Activated naive CD8-positive, alpha-beta T cell treated with anti-CD3 and anti-CD28 coated beads, Interleukin-2, amount 50 U/mL, for 24 hours (primary cell): ENCODE measurements around the gene SEC22B.
A peak's percentile ranks its signal among the peaks of the same experiment; 100 is the strongest.
"Not testable (repeated sequence)": the region's sequence is repeated elsewhere in the genome, so short reads cannot be mapped to it uniquely, and the experiment has no call there.

Experiments
- ATAC-seq: fragments of 150-1000 bp; cut with Tn5 transposase; one replicate; pipeline ENCODE4 v1.10.0; 2021
- DNase-seq: peaks from one replicate; pipeline ENCODE4 v3.0.0; 2021
- H3K27ac Mint-ChIP-seq: one replicate; pipeline ENCODE4 v1.8.0; 2021; ENCODE audit warnings: mild to moderate bottlenecking, mixed read lengths
- H3K27me3 Mint-ChIP-seq: one replicate; pipeline ENCODE4 v1.8.0; 2021; ENCODE audit warnings: mixed read lengths
- H3K36me3 Mint-ChIP-seq: one replicate; pipeline ENCODE4 v1.8.0; 2021; ENCODE audit warnings: low read depth, mixed read lengths
- H3K4me1 Mint-ChIP-seq: one replicate; pipeline ENCODE4 v1.8.0; 2021; ENCODE audit warnings: mixed read lengths
- H3K4me3 Mint-ChIP-seq: one replicate; pipeline ENCODE4 v1.8.0; 2021; ENCODE audit warnings: mild to moderate bottlenecking, moderate library complexity, mixed read lengths
- H3K9me3 Mint-ChIP-seq: one replicate; pipeline ENCODE4 v1.8.0; 2021; ENCODE audit warnings: mixed read lengths

Gene SEC22B

GRCh38 chr1:120133228-120133927 lies 42.9 kb downstream of the SEC22B start:
- H3K27ac Mint-ChIP-seq: no peak overlapping the region
- H3K4me3 Mint-ChIP-seq: no peak overlapping the region
- no peaks in the 10 kb centered on the region for H3K27me3 Mint-ChIP-seq
- H3K36me3 Mint-ChIP-seq: no peaks in the 10 kb centered on the region
- DNase-seq (no peak), ATAC-seq (no peak)
- H3K4me1 Mint-ChIP-seq: peaks cover 8% of the 10 kb centered on the region
- H3K9me3 Mint-ChIP-seq: no peaks in the 10 kb centered on the region

GRCh38 chr1:120132406-120132763 lies 43.9 kb downstream of the SEC22B start:
- not testable (repeated sequence) for H3K4me1 Mint-ChIP-seq, H3K27ac Mint-ChIP-seq, DNase-seq, ATAC-seq, H3K9me3 Mint-ChIP-seq, H3K4me3 Mint-ChIP-seq, H3K36me3 Mint-ChIP-seq, H3K27me3 Mint-ChIP-seq

GRCh38 chr1:120131611-120132405 lies 44.5 kb downstream of the SEC22B start:
- not testable (repeated sequence) for DNase-seq, H3K27me3 Mint-ChIP-seq, H3K36me3 Mint-ChIP-seq, H3K27ac Mint-ChIP-seq, H3K4me3 Mint-ChIP-seq, H3K9me3 Mint-ChIP-seq, H3K4me1 Mint-ChIP-seq
- peak; percentile 28 for ATAC-seq

GRCh38 chr1:120127921-120128320 lies 48.4 kb downstream of the SEC22B start:
- not testable (repeated sequence) for H3K4me3 Mint-ChIP-seq, H3K27me3 Mint-ChIP-seq, H3K36me3 Mint-ChIP-seq, ATAC-seq, H3K9me3 Mint-ChIP-seq, H3K27ac Mint-ChIP-seq, DNase-seq
- H3K4me1 Mint-ChIP-seq: peaks cover 18% of the 10 kb centered on the region

GRCh38 chr1:120126216-120126615 lies 50.1 kb downstream of the SEC22B start:
- DNase-seq, H3K9me3 Mint-ChIP-seq, H3K27me3 Mint-ChIP-seq, H3K27ac Mint-ChIP-seq, ATAC-seq, H3K36me3 Mint-ChIP-seq, H3K4me3 Mint-ChIP-seq: not testable (repeated sequence)
- peaks cover 23% of the 10 kb centered on the region for H3K4me1 Mint-ChIP-seq

- H3K36me3 Mint-ChIP-seq, ATAC-seq, H3K9me3 Mint-ChIP-seq, H3K27ac Mint-ChIP-seq, H3K4me3 Mint-ChIP-seq, DNase-seq, H3K27me3 Mint-ChIP-seq: not testable (repeated sequence)
- H3K4me1 Mint-ChIP-seq: peaks cover 22% of the 10 kb centered on the region
These were observed 51.7 kb downstream of the SEC22B start for GRCh38 chr1:120124628-120125027.

- Mint-ChIP-seq H3K4me1 (peaks cover 20% of the 10 kb centered on the region), H3K27ac (peak overlapping the region; percentile 14)
- ATAC-seq: peak; percentile 68
- H3K9me3 Mint-ChIP-seq, H3K27me3 Mint-ChIP-seq, H3K4me3 Mint-ChIP-seq, H3K36me3 Mint-ChIP-seq, DNase-seq: not testable (repeated sequence)
These were observed 52.4 kb downstream of the SEC22B start for GRCh38 chr1:120123813-120124510.

- ATAC-seq: peak; percentile 68
- not testable (repeated sequence) for H3K36me3 Mint-ChIP-seq, H3K27me3 Mint-ChIP-seq, H3K9me3 Mint-ChIP-seq, DNase-seq
- peak overlapping the region; percentile 43 for H3K4me3 Mint-ChIP-seq
- peak overlapping the region; percentile 83 for H3K27ac Mint-ChIP-seq
- H3K4me1 Mint-ChIP-seq: peaks cover 24% of the 10 kb centered on the region
These were observed 53.9 kb downstream of the SEC22B start for GRCh38 chr1:120122262-120122893.

- not testable (repeated sequence) for H3K4me3 Mint-ChIP-seq, H3K27ac Mint-ChIP-seq, H3K9me3 Mint-ChIP-seq, H3K36me3 Mint-ChIP-seq, DNase-seq, H3K27me3 Mint-ChIP-seq, ATAC-seq
- H3K4me1 Mint-ChIP-seq: peaks cover 24% of the 10 kb centered on the region
These were observed 54.5 kb downstream of the SEC22B start for GRCh38 chr1:120121830-120122229.

- H3K27me3 Mint-ChIP-seq, H3K4me3 Mint-ChIP-seq, DNase-seq, H3K36me3 Mint-ChIP-seq, ATAC-seq, H3K27ac Mint-ChIP-seq, H3K9me3 Mint-ChIP-seq: not testable (repeated sequence)
- H3K4me1 Mint-ChIP-seq: peaks cover 24% of the 10 kb centered on the region
These were observed 55.8 kb downstream of the SEC22B start for GRCh38 chr1:120120525-120120924.

GRCh38 chr1:120117371-120118177 lies 58.7 kb downstream of the SEC22B start:
- not testable (repeated sequence) for H3K4me3 Mint-ChIP-seq, H3K9me3 Mint-ChIP-seq, H3K27ac Mint-ChIP-seq, H3K36me3 Mint-ChIP-seq, DNase-seq, H3K27me3 Mint-ChIP-seq, ATAC-seq, H3K4me1 Mint-ChIP-seq

- not testable (repeated sequence) for H3K9me3 Mint-ChIP-seq, H3K27me3 Mint-ChIP-seq, H3K4me1 Mint-ChIP-seq, ATAC-seq, DNase-seq, H3K36me3 Mint-ChIP-seq, H3K4me3 Mint-ChIP-seq, H3K27ac Mint-ChIP-seq
These were observed 60.2 kb downstream of the SEC22B start for GRCh38 chr1:120116094-120116493.

- H3K27ac Mint-ChIP-seq, H3K4me3 Mint-ChIP-seq, DNase-seq, H3K4me1 Mint-ChIP-seq, H3K27me3 Mint-ChIP-seq, H3K9me3 Mint-ChIP-seq, H3K36me3 Mint-ChIP-seq, ATAC-seq: not testable (repeated sequence)
These were observed 63.2 kb downstream of the SEC22B start for GRCh38 chr1:120113134-120113533.

GRCh38 chr1:120112212-120112611 lies 64.1 kb downstream of the SEC22B start:
- ATAC-seq, H3K27me3 Mint-ChIP-seq, DNase-seq, H3K36me3 Mint-ChIP-seq, H3K9me3 Mint-ChIP-seq, H3K27ac Mint-ChIP-seq, H3K4me3 Mint-ChIP-seq, H3K4me1 Mint-ChIP-seq: not testable (repeated sequence)
